ENCODE data around the gene TEC. TPM values are rescaled to one million over a fixed set of nuclear protein-coding genes. Genes with fewer than 3 reads are reported as not detected.
"Not testable (repeated sequence)": the region's sequence is repeated elsewhere in the genome, so short reads cannot be mapped to it uniquely, and the experiment has no call there.

Gene TEC
- total and polyA plus RNA-seq, 12 donors: 1.4 to 8.0 (median 4.7) TPM

DNA sequence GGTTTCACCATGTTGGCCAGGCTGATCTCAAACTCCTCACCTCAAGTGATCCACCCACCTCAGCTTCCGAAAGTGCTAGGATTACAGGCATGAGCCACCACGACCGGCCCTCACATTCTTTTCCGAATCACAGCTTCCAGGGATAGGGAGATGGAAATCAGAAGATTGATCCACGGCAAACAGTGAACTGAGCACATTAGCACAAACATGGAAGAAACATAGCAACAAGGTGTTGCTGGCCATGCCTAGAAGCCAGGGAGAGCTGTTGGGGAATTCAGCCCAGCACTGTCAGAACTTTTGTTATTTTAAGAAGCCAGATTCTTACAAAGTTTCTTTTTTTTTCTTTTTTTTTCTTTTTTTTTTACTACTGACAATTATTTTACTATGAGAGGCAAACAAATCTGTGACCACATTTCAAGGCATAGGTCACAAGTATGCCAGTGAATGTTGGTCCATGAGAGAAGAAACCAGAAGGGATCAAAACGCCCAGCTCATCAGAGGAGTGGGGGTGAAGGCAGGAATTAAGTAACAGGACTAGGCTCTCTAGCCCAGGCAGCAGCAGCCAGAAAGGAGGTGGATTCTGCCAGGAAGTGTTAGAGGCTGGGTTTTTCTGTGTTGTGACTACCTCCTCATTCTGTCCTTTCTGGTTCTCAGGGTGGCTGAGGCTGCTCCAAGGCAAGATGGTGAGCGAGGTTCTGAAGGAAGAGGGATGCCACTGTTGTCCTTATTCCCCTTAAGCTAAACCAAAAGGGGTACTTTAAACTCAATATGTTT is 44.1 kb downstream of the TEC start:
- Histone ChIP-seq H3K4me3 (no peak overlapping the region), H3K4me1 (replicated peaks in 1 of 2) (peaks cover 0 to 5% of the 10 kb centered on the region in 2 donors), H3K27me3 (no peaks in the 10 kb centered on the region), H3K9me3 (replicated peaks in 1 of 3) (no peaks in the 10 kb centered on the region), H3K36me3 (replicated peaks in 1 of 2) (no peaks in the 10 kb centered on the region), H3K27ac (no peak overlapping the region)
- TF ChIP-seq, protein P1, sequence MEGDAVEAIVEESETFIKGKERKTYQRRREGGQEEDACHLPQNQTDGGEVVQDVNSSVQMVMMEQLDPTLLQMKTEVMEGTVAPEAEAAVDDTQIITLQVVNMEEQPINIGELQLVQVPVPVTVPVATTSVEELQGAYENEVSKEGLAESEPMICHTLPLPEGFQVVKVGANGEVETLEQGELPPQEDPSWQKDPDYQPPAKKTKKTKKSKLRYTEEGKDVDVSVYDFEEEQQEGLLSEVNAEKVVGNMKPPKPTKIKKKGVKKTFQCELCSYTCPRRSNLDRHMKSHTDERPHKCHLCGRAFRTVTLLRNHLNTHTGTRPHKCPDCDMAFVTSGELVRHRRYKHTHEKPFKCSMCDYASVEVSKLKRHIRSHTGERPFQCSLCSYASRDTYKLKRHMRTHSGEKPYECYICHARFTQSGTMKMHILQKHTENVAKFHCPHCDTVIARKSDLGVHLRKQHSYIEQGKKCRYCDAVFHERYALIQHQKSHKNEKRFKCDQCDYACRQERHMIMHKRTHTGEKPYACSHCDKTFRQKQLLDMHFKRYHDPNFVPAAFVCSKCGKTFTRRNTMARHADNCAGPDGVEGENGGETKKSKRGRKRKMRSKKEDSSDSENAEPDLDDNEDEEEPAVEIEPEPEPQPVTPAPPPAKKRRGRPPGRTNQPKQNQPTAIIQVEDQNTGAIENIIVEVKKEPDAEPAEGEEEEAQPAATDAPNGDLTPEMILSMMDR (IDR thresholded peaks at IDR 0.05): no peak
- no peak for TF ChIP-seq POLR2A (IDR thresholded peaks at IDR 0.05)
- intact Hi-C loops (cut with DNase I): no loop called here
- WGBS, 4 donors: 88 to 91% (median 89%) methylated on average over 7 of the region's 7 CpGs
- no peak for DNase-seq

- H3K36me3 ChIP-seq (replicated peaks in 1 of 2): no peaks in the 10 kb centered on the region
- no peak overlapping the region for H3K27ac ChIP-seq
- intact Hi-C loops (cut with DNase I): no loop called here
- no peaks in the 10 kb centered on the region for H3K9me3 ChIP-seq (replicated peaks in 1 of 3)
- TF ChIP-seq POLR2A (IDR thresholded peaks at IDR 0.05): no peak
- TF ChIP-seq, protein P1 (IDR thresholded peaks at IDR 0.05): no peak
- DNase-seq: no peak
- H3K4me3 ChIP-seq: no peak overlapping the region
- no peaks in the 10 kb centered on the region for H3K27me3 ChIP-seq
- WGBS, 4 donors: 77 to 84% (median 78%) methylated on average over 5 of the region's 5 CpGs
- peaks cover 0 to 5% of the 10 kb centered on the region in 2 donors for H3K4me1 ChIP-seq (replicated peaks in 1 of 2)
Measured at GRCh38 chr4:48224606-48225005, 45.0 kb downstream of the TEC start.

DNA sequence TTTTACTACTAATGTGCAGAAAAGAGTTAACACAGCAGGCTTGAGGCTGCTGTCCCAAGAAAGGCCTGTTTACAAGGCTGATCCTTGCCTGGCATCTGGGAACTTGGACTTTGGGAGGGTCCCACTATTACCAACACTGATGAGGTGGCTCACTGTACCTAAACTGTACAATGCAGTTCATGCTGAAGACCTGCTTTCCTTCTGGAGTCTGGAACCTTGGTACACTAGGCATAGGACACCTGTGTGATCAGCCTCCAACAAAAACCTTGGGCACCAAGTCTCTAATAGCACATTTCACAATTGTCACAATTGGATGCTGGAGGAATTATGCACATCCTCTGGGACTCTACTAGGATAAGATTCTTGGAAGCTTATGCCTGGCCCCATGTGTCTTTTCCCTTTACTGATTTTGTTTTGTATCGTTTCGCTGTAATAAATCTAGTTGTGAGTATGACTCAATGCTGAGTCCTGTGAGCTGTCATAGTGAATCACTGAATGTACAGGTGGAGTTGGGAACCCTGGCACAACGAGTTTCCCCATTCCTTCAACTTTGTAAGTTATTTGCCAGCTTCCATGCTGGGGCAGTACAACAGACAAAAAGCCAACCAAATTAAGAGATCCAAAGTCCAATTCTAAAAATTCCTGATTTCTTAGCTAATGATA is 45.9 kb downstream of the TEC start:
- TF ChIP-seq, protein P1 (IDR thresholded peaks at IDR 0.05): no peak
- no peak for TF ChIP-seq POLR2A (IDR thresholded peaks at IDR 0.05)
- Histone ChIP-seq H3K4me3 (no peak overlapping the region), H3K27ac (no peak overlapping the region), H3K36me3 (replicated peaks in 1 of 2) (no peaks in the 10 kb centered on the region), H3K9me3 (replicated peaks in 1 of 3) (no peaks in the 10 kb centered on the region), H3K27me3 (no peaks in the 10 kb centered on the region), H3K4me1 (replicated peaks in 1 of 2) (peaks cover 0 to 5% of the 10 kb centered on the region in 2 donors)
- intact Hi-C loops (cut with DNase I): no loop called here
- DNase-seq: no peak
- 42 to 53% (median 48%) methylated on average over 3 of the region's 3 CpGs for WGBS, 4 donors

GRCh38 chr4:48222491-48222890 is 47.1 kb downstream of the TEC start:
- no peak overlapping the region for H3K27ac ChIP-seq

GRCh38 chr4:48219430-48219829 is 50.2 kb downstream of the TEC start:
- H3K27me3 ChIP-seq; intact Hi-C loops (cut with DNase I); H3K27ac ChIP-seq; H3K4me3 ChIP-seq; H3K4me1 ChIP-seq (replicated peaks in 1 of 2); H3K9me3 ChIP-seq (replicated peaks in 1 of 3); H3K36me3 ChIP-seq (replicated peaks in 1 of 2); DNase-seq: not testable (repeated sequence)
- 75 to 83% (median 83%) methylated on average over 8 of the region's 8 CpGs for WGBS, 4 donors

More at GRCh38 chr4:48222491-48222890, 47.1 kb downstream of the TEC start:
- WGBS, 4 donors: 86 to 94% (median 89%) methylated on average over 2 of the region's 2 CpGs
- DNase-seq: no peak
- Histone ChIP-seq H3K4me3 (no peak overlapping the region), H3K27me3 (no peaks in the 10 kb centered on the region), H3K4me1 (replicated peaks in 1 of 2) (peaks cover 0 to 5% of the 10 kb centered on the region in 2 donors), H3K9me3 (replicated peaks in 1 of 3) (no peaks in the 10 kb centered on the region), H3K36me3 (replicated peaks in 1 of 2) (no peaks in the 10 kb centered on the region)
- intact Hi-C loops (cut with DNase I): no loop called here
- no peak for TF ChIP-seq POLR2A (IDR thresholded peaks at IDR 0.05)
- TF ChIP-seq, protein P1 (IDR thresholded peaks at IDR 0.05): no peak
